GM10266 (cell line): ENCODE data around the gene CEP192.

Experiments used
- DNase-seq: peaks from one replicate; pipeline ENCODE4 v3.0.0; 2012; ENCODE audit errors: extremely low spot score
- TF ChIP-seq, protein P1 (sequence below): IDR thresholded peaks from 2 replicates; pipeline ENCODE4 v1.5.1; 2012; ENCODE audit warnings: mild to moderate bottlenecking, low read depth; ENCODE audit not compliant: control insufficient read depth, insufficient read depth; ENCODE audit errors: missing control alignments

The CEP192 gene

DNA sequence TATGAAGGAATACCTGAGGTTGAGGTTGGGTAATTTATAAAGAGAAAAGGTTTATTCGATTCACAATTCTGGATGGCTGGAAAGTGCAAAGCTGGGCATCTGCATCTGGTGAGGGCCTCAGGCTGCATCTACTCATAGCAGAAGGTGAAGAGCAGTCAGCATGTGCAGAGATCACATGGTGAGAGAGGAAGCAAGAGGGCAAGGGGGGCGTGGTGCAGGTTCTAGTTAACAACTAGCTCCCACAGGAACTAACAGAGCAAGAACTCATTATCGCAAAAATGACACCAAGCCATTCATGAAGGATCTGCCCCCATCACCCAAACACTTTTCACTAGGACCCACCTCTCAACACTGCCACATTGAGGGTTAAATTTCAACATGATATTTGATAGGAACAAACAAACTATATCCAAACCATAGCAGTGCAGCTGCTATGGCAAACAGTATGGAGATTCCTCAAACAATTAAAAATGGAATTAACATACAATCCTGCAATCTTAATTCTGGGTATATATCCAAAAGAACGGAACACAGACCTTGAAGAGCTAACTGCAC is 154.6 kb downstream of the CEP192 start:
- no peak for DNase-seq
- TF ChIP-seq, protein P1, sequence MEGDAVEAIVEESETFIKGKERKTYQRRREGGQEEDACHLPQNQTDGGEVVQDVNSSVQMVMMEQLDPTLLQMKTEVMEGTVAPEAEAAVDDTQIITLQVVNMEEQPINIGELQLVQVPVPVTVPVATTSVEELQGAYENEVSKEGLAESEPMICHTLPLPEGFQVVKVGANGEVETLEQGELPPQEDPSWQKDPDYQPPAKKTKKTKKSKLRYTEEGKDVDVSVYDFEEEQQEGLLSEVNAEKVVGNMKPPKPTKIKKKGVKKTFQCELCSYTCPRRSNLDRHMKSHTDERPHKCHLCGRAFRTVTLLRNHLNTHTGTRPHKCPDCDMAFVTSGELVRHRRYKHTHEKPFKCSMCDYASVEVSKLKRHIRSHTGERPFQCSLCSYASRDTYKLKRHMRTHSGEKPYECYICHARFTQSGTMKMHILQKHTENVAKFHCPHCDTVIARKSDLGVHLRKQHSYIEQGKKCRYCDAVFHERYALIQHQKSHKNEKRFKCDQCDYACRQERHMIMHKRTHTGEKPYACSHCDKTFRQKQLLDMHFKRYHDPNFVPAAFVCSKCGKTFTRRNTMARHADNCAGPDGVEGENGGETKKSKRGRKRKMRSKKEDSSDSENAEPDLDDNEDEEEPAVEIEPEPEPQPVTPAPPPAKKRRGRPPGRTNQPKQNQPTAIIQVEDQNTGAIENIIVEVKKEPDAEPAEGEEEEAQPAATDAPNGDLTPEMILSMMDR: no peak

DNA sequence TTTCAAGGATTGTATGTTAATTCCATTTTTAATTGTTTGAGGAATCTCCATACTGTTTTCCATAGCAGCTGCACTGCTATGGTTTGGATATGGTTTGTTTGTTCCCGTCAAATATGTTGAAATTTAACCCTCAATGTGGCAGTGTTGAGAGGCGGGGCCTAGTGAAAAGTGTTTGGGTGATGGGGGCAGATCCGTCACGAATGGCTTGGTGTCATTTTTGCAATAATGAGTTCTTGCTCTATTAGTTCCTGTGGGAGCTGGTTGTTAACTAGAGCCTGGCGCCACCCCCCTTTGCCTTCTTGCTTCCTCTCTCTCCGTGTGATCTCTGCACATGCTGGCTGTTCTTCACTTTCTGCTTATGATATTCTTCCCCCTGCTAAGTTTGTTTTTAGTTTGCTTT is 156.0 kb downstream of the CEP192 start:
- no peak for DNase-seq
- TF ChIP-seq, protein P1: no peak

DNA sequence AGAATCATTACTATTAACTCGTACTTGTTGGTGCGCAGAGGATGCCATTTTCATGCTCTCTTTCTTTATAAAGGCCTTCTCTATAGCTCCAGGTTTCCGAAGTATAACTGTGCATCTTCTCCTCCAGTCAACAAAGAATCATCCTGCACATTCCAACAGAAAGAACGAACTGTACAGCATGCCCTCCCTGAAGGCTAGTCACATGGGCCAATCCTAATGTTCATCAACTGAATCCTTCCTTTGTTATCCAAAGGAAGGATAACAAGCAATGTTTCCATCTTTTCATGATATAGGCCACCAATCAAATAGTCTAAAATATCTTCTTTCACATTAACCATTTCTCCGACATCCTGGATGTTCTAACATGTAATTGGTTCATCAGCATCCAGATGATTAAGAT is 160.5 kb downstream of the CEP192 start:
- TF ChIP-seq, protein P1: no peak
- DNase-seq: no peak

DNA sequence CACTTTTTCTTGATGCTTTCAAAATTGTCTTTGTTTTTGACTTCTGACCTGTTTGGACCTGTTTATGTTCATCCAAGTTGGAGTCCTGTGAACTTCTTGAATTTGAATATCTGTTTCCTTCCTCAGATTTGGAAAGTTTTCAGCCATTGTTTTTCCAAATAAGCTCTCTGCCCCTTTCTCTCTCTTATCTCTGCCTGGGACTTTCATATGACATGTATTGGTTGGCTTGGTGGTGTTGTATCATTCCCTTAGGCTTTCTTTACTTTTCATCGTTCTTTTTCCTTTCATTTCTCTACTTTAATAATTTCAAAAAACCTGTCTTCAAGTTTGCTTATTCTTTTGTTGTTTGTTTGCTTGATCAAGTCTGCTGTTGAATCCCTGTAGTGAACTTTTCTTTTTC is 167.3 kb downstream of the CEP192 start:
- TF ChIP-seq, protein P1: no peak
- no peak for DNase-seq

DNA sequence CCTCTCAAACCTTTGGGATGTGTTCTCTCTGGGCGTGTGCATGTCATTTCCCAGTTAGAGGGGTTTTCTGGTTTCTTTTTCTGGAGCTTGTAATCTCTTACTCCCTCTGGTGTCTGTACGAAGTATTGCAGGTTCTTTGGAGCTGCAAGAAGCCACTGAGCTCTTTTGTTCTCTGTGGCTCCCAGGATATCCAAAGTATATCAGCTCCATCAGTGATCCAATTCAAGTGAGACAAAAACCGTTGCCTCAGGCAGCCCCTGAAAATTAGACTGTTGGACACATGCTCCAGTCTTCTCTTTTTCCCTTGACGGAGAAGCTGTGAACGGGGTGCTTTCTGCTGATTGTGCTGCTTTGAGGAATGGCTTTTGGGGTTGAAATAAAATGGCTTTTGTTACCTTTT is 168.4 kb downstream of the CEP192 start:
- TF ChIP-seq, protein P1: peak; percentile 68
- peak; percentile 75 for DNase-seq

DNA sequence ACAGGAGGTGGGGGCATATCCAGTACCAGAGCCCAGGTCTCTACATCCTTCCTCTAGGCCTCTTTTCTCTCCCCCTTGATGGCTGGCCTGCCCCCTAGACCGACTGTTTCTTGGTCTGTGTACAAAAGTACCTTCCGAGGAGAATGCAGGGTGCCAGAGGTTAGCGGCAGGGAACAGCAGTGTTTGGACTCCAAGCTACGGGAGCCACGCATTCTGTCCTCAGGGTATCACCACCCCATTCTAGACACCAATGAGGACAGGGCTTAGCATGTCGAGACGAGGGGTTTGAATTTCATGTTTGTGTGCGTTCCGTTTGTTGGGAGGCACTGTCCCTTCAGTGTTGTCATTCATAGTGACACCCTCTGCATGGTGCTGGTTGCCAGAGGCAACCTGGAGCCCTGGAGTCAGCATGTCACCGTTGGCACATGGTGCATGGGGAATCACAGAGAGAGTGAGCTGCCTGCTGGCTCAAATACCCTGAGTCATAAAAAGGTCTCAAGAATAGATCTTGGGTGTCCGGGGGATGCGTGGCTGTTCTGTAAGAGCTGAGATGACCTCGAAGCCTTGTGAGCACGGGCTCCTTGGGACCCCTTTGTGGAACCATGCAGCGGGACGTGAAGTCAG is 170.2 kb downstream of the CEP192 start:
- no peak for DNase-seq
- TF ChIP-seq, protein P1: no peak

DNA sequence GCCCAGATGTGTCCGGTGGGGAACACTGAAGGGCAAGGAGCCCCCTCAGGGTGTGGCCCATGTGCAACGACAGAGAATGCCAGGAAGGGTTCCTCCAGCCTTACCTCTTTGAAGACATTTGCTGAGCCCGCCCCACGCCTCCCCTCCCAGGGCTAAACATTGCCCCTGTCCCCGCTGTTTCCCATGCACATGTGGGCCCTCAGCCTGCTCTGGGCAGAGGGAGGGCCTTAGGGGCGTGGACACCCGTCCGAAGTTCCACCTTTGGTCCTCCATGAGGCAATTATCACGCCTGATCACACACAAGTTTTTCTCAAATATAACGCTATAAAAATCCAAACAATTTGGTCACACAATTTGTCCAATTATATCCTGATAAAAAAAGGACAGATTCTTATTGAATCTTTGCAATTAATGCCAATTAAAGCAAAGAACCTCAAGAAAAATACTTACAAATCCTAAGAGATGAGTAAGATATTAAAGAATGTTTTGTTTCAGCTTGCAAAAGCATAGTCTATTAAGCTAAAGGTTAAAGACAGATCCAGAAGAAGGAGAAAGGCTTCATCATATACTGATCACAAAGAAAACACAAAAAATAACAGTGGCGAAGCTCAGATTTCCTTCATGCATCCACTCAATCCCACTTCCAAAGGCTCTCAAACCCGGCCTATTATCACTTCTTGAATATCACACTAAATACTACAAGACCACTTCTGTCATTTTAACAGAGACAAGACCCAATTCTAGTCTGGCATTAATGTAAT is 172.2 kb downstream of the CEP192 start:
- TF ChIP-seq, protein P1: no peak
- DNase-seq: no peak
